Trophoblast cell (in vitro differentiated cells and primary cell): ENCODE measurements around the gene TLCD1.
A peak's percentile ranks its signal among the peaks of the same experiment; 100 is the strongest.

Source experiments
- DNase-seq, 2 donors: peaks; one replicate each; pipeline ENCODE4 v3.0.0-alpha.2; 2016
- H2AFZ ChIP-seq: 2 replicates; pipeline ENCODE4 v1.6.1; 2013; ENCODE audit warnings: low read length, moderate library complexity, mild to moderate bottlenecking; ENCODE audit not compliant: insufficient read depth, poor library complexity
- H2AK5ac ChIP-seq: 2 replicates; pipeline ENCODE4 v1.6.1; 2013; ENCODE audit warnings: mild to moderate bottlenecking, low read length
- H2BK120ac ChIP-seq: 2 replicates; pipeline ENCODE4 v1.6.1; 2013; ENCODE audit warnings: low read length, mild to moderate bottlenecking, moderate library complexity; ENCODE audit not compliant: insufficient read depth, poor library complexity
- H2BK12ac ChIP-seq: 2 replicates; pipeline ENCODE4 v1.6.1; 2013; ENCODE audit warnings: mild to moderate bottlenecking, low read length, moderate library complexity
- H2BK5ac ChIP-seq: 2 replicates; pipeline ENCODE4 v1.6.1; 2013; ENCODE audit warnings: low read length, low read depth, moderate library complexity, mild to moderate bottlenecking; ENCODE audit not compliant: poor library complexity
- H3K14ac ChIP-seq: 2 replicates; pipeline ENCODE4 v1.6.1; 2013; ENCODE audit warnings: mild to moderate bottlenecking, low read length
- H3K18ac ChIP-seq: 2 replicates; pipeline ENCODE4 v1.6.1; 2013; ENCODE audit warnings: mild to moderate bottlenecking, low read length
- H3K23ac ChIP-seq: 2 replicates; pipeline ENCODE4 v1.6.1; 2013; ENCODE audit warnings: low read length
- H3K27ac ChIP-seq: 2 replicates; pipeline ENCODE4 v1.5.1; 2013; ENCODE audit warnings: low read depth, mild to moderate bottlenecking, inconsistent platforms, low read length, moderate library complexity
- H3K27me3 ChIP-seq: 2 replicates; pipeline ENCODE4 v1.6.1; 2013; ENCODE audit warnings: inconsistent platforms, mild to moderate bottlenecking, low read length, moderate library complexity; ENCODE audit not compliant: insufficient read depth
- H3K36me3 ChIP-seq, 2 experiments: 1 replicate in 1 of 2; 2 replicates in 1 of 2; pipeline ENCODE4 v1.6.1; 2013; ENCODE audit warnings: low read length in 2 of 2, mild to moderate bottlenecking in 2 of 2, moderate library complexity in 1 of 2; ENCODE audit not compliant: insufficient read depth in 2 of 2, control insufficient read depth in 1 of 2
- H3K4ac ChIP-seq: 2 replicates; pipeline ENCODE4 v1.6.1; 2013; ENCODE audit warnings: low read depth, mild to moderate bottlenecking, low read length, moderate library complexity
- H3K4me1 ChIP-seq, 2 experiments: 1 replicate in 1 of 2; 2 replicates in 1 of 2; pipeline ENCODE4 v1.6.1; 2013; ENCODE audit warnings: low read length in 2 of 2, mild to moderate bottlenecking in 2 of 2, moderate library complexity in 1 of 2; ENCODE audit not compliant: insufficient read depth in 2 of 2, control insufficient read depth in 1 of 2
- H3K4me2 ChIP-seq: 2 replicates; pipeline ENCODE4 v1.6.1; 2013; ENCODE audit warnings: inconsistent platforms, mild to moderate bottlenecking, low read length, moderate library complexity
- H3K4me3 ChIP-seq: 2 replicates; pipeline ENCODE4 v1.5.1; 2013; ENCODE audit warnings: mild to moderate bottlenecking, low read depth, low read length, inconsistent platforms
- H3K79me1 ChIP-seq: one replicate; pipeline ENCODE4 v1.6.1; 2013; ENCODE audit warnings: low read length
- H3K79me2 ChIP-seq: 2 replicates; pipeline ENCODE4 v1.6.1; 2013; ENCODE audit warnings: low read length, mild to moderate bottlenecking; ENCODE audit not compliant: control insufficient read depth, insufficient read depth, poor library complexity
- H3K9ac ChIP-seq: 2 replicates; pipeline ENCODE4 v1.6.1; 2013; ENCODE audit warnings: mild to moderate bottlenecking, low read length
- H3K9me3 ChIP-seq: 2 replicates; pipeline ENCODE4 v1.6.1; 2013; ENCODE audit warnings: low read depth, mild to moderate bottlenecking, control low read depth, inconsistent platforms, low read length; ENCODE audit not compliant: insufficient read depth
- H4K12ac ChIP-seq: 2 replicates; pipeline ENCODE4 v1.6.1; 2013; ENCODE audit warnings: low read depth, mild to moderate bottlenecking, low read length, moderate library complexity
- H4K8ac ChIP-seq: 2 replicates; pipeline ENCODE4 v1.6.1; 2013; ENCODE audit warnings: low read depth, mild to moderate bottlenecking, low read length, moderate library complexity
- H4K91ac ChIP-seq: one replicate; pipeline ENCODE4 v1.6.1; 2013; ENCODE audit warnings: low read depth, mild to moderate bottlenecking, low read length, moderate library complexity
- WGBS: extraction: QIAGEN DNeasy Blood & Tissue Kit; methylation state at CpG from one replicate; pipeline ENCODE4 v1.1.7; 2013; ENCODE audit warnings: missing lambda C conversion rate; ENCODE audit not compliant: insufficient read length, insufficient coverage; ENCODE audit errors: extremely low coverage; 5-methylcytosine and 5-hydroxymethylcytosine counted together

The TLCD1 gene

GRCh38 chr17:28758411-28759121 lies 32.5 kb upstream of the TLCD1 start:
- no peak overlapping the region for H3K18ac ChIP-seq
- H3K27me3 ChIP-seq = no peaks in the 10 kb centered on the region
- no peak overlapping the region for H3K4ac ChIP-seq
- H2BK120ac ChIP-seq = no peak overlapping the region
- H3K4me1 ChIP-seq = peaks cover 0 to 3% of the 10 kb centered on the region in 2 experiments
- H3K4me2 ChIP-seq = no peak overlapping the region
- no peak overlapping the region for H4K12ac ChIP-seq
- H3K14ac ChIP-seq = no peak overlapping the region
- no peak overlapping the region for H4K8ac ChIP-seq
- no peak overlapping the region for H3K4me3 ChIP-seq
- H3K27ac ChIP-seq = no peak overlapping the region
- H3K23ac ChIP-seq = no peak overlapping the region
- no CpG with 5 or more reads among the region's 32 CpGs for WGBS
- H2AFZ ChIP-seq = no peak overlapping the region
- peak overlapping the region; percentile 0 for H3K9ac ChIP-seq
- H3K79me2 ChIP-seq = no peaks in the 10 kb centered on the region
- H4K91ac ChIP-seq = no peak overlapping the region
- DNase-seq = no peak
- H2AK5ac ChIP-seq = no peak overlapping the region
- no peak overlapping the region for H2BK12ac ChIP-seq
- H3K36me3 ChIP-seq = peaks cover 23 to 46% of the 10 kb centered on the region in 2 experiments
- no peaks in the 10 kb centered on the region for H3K79me1 ChIP-seq
- H3K9me3 ChIP-seq = no peaks in the 10 kb centered on the region
- no peak overlapping the region for H2BK5ac ChIP-seq

- H3K4me2 ChIP-seq = no peak overlapping the region
- H2BK12ac ChIP-seq = no peak overlapping the region
- DNase-seq = no peak
- H2AFZ ChIP-seq = no peak overlapping the region
- no peak overlapping the region for H3K27ac ChIP-seq
- H2AK5ac ChIP-seq = no peak overlapping the region
- WGBS = no CpG with 5 or more reads among the region's 5 CpGs
- peaks cover 30 to 47% of the 10 kb centered on the region in 2 experiments for H3K36me3 ChIP-seq
- no peak overlapping the region for H3K14ac ChIP-seq
- no peak overlapping the region for H4K12ac ChIP-seq
- no peak overlapping the region for H4K8ac ChIP-seq
- H3K9ac ChIP-seq = no peak overlapping the region
- H3K23ac ChIP-seq = no peak overlapping the region
- H3K9me3 ChIP-seq = no peaks in the 10 kb centered on the region
- no peaks in the 10 kb centered on the region for H3K79me2 ChIP-seq
- no peaks in the 10 kb centered on the region for H3K27me3 ChIP-seq
- H3K4me3 ChIP-seq = no peak overlapping the region
- H2BK5ac ChIP-seq = no peak overlapping the region
- no peak overlapping the region for H3K4ac ChIP-seq
- peaks cover 0 to 4% of the 10 kb centered on the region in 2 experiments for H3K4me1 ChIP-seq
- no peak overlapping the region for H2BK120ac ChIP-seq
- H3K18ac ChIP-seq = no peak overlapping the region
- H3K79me1 ChIP-seq = no peaks in the 10 kb centered on the region
- no peak overlapping the region for H4K91ac ChIP-seq
Observed at GRCh38 chr17:28756049-28756804, 30.2 kb upstream of the TLCD1 start.

- no peak overlapping the region for H4K8ac ChIP-seq
- H2AK5ac ChIP-seq = no peak overlapping the region
- H3K79me1 ChIP-seq = no peaks in the 10 kb centered on the region
- no peak overlapping the region for H3K4ac ChIP-seq
- WGBS = no CpG with 5 or more reads among the region's 7 CpGs
- H2BK5ac ChIP-seq = no peak overlapping the region
- H3K79me2 ChIP-seq = no peaks in the 10 kb centered on the region
- no peak overlapping the region for H2BK120ac ChIP-seq
- peaks cover 0 to 4% of the 10 kb centered on the region in 2 experiments for H3K4me1 ChIP-seq
- H2BK12ac ChIP-seq = no peak overlapping the region
- H3K9ac ChIP-seq = no peak overlapping the region
- H3K9me3 ChIP-seq = no peaks in the 10 kb centered on the region
- no peaks in the 10 kb centered on the region for H3K27me3 ChIP-seq
- no peak overlapping the region for H4K91ac ChIP-seq
- DNase-seq = no peak
- no peak overlapping the region for H3K27ac ChIP-seq
- no peak overlapping the region for H4K12ac ChIP-seq
- no peak overlapping the region for H3K4me2 ChIP-seq
- no peak overlapping the region for H3K18ac ChIP-seq
- no peak overlapping the region for H3K14ac ChIP-seq
- H2AFZ ChIP-seq = no peak overlapping the region
- H3K4me3 ChIP-seq = no peak overlapping the region
- no peak overlapping the region for H3K23ac ChIP-seq
- peaks cover 36 to 50% of the 10 kb centered on the region in 2 experiments for H3K36me3 ChIP-seq
Observed at GRCh38 chr17:28755486-28755885, 29.5 kb upstream of the TLCD1 start.

- no CpG with 5 or more reads among the region's 10 CpGs for WGBS
- DNase-seq = no peak
- no peak overlapping the region for H2BK5ac ChIP-seq
- H2BK120ac ChIP-seq = no peak overlapping the region
- no peak overlapping the region for H2AK5ac ChIP-seq
- no peak overlapping the region for H4K91ac ChIP-seq
- peaks cover 15 to 19% of the 10 kb centered on the region in 2 experiments for H3K4me1 ChIP-seq
- H3K36me3 ChIP-seq = peaks cover 50 to 57% of the 10 kb centered on the region in 2 experiments
- no peak overlapping the region for H3K4me3 ChIP-seq
- no peak overlapping the region for H2BK12ac ChIP-seq
- H3K4me2 ChIP-seq = no peak overlapping the region
- no peak overlapping the region for H3K27ac ChIP-seq
- H3K27me3 ChIP-seq = no peaks in the 10 kb centered on the region
- no peak overlapping the region for H3K4ac ChIP-seq
- no peak overlapping the region for H4K8ac ChIP-seq
- no peak overlapping the region for H3K23ac ChIP-seq
- peaks cover 7% of the 10 kb centered on the region for H3K79me2 ChIP-seq
- H3K9me3 ChIP-seq = no peaks in the 10 kb centered on the region
- peaks cover 12% of the 10 kb centered on the region for H3K79me1 ChIP-seq
- H2AFZ ChIP-seq = no peak overlapping the region
- no peak overlapping the region for H3K9ac ChIP-seq
- no peak overlapping the region for H3K14ac ChIP-seq
- no peak overlapping the region for H3K18ac ChIP-seq
- no peak overlapping the region for H4K12ac ChIP-seq
Observed at GRCh38 chr17:28751600-28752366, 25.8 kb upstream of the TLCD1 start.
